CD4-positive, alpha-beta T cell treated with Interleukin-17A for 4 hours (primary cell): ENCODE measurements around the gene FXYD3.
"Not testable (repeated sequence)": the region's sequence is repeated elsewhere in the genome, so short reads cannot be mapped to it uniquely, and the experiment has no call there.

Experiments used
- DNase-seq: peaks from one replicate; pipeline ENCODE4 v3.0.0-alpha.2; 2020; ENCODE audit warnings: mixed read lengths

The FXYD3 gene

DNA sequence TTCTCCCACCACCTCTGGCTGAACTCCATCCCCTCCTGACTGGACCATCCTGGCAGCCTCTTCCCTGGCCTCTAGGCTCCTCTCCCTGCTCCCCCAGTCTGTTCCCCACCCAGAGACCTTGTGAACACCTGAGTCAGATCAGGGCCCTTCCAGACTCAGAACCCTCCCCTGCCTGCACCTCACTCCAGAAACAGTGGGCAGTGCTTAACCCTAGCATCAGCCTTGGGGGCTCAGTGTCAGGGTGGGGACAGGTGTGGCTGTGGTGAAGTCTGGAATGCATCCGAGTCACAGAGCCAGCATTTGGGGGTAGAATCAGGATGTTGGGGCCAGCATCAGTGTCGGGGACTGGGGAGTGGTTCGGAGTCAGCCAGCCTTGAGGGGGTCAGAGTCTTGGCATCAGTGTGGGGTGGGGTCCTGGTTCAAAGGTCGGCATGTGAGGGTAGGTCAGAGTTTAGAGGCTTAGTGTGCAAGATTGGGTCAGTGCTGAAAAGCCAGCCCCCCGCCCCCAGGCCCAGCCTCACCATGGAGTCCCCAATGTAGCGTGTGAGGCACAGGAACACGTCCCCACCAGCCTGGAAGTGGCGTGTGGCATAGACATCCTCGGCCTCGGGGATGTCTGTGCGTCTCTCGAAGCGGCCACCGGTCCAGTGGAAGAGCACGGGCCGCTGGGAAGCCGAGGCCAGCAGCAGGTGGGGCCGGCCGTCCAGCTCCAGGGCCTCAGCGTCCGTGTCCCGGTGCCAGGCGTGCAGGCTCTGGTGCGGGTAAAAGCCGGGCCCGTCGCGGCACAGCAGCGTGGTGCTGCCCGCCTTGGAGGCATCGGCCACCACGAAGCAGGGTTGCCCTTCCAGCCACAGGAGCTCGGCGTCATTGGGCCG is 10.4 kb downstream of the FXYD3 start:
- DNase-seq, result no peak

DNA sequence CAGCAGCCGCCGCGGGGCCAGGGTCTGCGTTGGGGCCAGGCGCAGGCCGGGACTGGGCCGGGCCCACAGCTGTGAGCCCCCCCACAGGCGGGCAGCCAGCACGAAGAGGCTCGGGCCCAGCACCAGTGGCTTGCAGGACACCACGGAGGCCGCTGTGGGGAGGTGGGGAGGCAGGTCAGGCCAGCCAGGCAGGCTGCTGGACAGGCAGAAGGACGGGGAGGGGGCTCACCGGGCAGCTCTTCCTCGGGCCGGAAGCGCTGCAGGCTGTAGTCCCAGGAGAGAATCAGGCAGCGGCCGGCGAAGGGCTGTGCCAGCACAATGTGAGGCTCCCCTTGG is 11.0 kb downstream of the FXYD3 start:
- no peak for DNase-seq

DNA sequence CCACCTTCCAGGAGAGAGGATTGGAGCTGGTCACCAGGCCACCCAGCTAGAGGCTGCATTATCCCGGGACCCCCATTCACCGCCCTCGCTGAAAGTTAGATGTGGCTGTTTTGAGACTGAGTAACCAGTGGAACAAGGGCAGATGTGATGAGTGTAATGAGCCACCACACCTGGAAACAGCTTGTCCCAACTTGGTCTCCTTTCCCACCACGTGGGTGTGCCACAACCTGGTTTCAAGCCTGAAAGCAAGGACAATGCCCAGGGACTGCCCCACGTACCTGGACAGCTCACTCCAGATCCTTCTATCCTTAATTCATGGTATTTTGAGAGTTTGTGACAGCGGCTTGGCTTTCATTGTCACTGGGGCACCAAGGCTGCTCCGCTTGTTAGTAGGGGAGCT is 12.2 kb downstream of the FXYD3 start:
- DNase-seq, result no peak

DNA sequence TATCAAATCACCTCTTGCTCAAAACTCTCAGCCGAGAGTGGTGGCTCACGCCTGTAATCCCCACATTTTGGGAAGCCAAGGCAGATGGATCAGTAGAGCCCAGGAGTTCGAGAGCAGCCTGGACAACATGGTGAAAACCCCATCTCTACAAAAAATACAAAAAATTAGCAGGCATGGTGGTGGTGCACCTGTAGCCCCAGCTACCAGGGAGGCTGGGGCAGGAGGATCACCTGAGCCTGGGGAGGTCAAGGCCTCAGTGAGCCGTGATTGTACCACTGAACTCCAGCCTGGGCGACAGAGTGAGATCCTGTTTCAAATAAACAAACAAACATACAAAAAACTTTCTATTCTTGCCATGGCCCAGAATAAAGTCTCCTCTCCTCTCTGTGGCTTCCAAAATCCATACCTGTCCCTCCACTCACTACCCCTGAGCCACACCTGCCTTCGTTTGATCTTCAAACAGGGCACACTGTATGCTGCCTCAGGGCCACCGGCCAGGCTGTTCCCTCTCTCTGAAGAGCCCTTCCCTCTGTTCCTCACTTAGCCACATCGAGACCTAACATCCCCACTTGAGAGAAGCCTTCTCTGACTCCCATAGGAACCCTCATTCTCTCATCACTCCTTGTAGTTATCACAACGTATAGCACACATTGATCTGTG is 12.9 kb downstream of the FXYD3 start:
- no peak for DNase-seq

DNA sequence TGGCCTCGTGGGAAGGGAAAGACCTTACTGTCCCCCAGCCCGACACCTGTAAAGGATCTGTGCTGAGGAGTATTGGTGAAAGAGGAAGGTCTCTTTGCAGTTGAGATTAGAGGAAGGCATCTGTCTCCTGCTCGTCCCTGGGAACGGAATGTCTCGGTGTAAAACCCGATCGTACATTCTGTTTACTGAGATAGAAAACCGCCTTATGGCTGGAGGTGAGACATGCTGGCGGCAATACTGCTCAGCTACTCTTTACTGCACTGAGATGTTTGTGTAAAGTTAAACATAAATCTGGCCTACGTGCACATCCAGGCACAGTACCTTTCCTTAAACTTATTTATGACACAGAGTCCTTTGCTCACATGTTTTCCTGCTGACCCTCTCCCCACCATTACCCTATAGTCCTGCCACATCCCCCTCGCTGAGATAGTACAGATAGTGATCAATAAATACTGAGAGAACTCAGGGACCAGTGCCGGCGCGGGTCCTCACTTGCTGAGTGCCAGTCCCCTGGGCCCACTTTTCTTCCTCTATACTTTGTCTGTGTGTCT is 14.2 kb downstream of the FXYD3 start:
- DNase-seq, result not testable (repeated sequence)

DNA sequence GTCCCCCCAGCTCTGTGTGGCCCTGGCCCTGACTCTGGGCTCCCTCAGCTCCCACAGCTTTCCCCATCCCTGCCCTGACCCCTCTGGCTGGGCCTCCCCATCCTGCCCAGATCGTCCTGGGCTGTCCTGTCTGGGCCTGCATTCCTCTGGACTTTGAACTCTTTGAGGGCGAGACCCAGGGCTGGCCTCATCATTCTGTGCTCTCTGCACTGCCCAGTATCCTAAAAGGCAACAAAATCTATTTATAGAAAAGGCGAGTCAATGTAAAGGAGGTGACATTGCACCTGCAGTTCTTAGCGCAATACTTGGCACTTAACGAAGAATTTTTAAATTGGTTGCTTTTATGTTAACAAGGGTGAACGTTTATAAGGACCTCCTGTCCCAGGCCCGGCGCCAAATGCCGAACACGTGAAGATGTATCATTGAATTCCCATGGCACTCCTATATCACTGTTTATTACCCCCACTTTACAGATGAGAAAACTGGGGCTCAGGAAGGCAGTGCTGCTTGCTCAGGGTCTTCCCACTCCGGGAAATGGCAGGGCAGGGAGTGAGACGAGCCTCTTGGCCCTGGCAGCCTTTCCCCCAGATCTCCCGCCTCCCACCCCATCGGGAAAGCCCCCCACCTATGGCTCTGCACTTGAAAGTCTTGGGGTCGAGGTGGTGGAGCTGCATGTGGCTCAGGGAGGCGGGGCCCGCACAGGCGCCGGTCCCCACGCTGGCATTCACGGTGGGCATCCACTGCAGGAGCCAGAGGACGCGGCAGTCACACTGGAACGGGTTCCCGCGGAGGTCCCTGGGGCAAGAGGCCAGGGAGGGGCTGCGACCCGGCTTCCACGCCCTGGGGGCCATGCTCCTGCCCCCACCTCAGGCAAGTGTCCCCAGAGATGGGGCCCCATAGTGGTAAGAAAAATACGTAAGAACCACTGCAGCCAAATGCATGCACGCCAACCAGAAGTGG is 15.4 kb downstream of the FXYD3 start:
- no peak for DNase-seq

DNA sequence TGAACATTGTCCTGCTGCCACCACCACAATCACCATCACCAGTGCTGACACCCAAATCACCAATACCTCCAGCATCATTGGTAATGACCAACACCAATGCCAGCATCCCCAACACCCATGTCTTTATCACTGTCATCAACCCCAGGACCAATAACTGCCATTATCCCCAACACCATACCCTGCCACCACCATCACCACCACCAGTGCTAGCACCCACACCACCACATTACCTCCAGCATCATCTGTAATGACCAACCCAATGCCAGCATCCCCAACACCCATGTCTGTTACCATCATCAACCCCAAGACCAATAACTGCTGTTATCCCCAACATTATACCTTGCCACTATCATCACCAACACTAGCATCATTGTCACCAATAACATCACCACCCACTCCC is 16.6 kb downstream of the FXYD3 start:
- no peak for DNase-seq

DNA sequence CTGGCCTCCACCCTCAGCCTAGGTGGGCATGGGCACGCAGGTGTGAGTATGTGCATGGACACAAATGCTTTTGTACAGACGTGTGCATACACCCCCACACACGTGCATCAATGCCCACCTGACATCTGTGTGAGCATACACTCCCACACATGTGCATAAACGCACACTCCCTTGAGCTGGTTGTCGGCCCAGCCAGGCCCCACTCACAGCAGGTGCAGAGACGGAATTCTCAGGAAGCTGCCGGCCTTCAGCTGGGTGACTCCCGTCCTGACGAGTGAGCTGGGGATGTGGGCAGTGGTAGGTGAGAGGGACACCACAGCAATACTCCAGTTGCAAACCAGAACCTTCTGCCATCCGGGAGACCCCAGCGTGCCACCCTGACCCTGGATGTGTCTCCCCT is 18.2 kb downstream of the FXYD3 start:
- DNase-seq, result no peak

DNA sequence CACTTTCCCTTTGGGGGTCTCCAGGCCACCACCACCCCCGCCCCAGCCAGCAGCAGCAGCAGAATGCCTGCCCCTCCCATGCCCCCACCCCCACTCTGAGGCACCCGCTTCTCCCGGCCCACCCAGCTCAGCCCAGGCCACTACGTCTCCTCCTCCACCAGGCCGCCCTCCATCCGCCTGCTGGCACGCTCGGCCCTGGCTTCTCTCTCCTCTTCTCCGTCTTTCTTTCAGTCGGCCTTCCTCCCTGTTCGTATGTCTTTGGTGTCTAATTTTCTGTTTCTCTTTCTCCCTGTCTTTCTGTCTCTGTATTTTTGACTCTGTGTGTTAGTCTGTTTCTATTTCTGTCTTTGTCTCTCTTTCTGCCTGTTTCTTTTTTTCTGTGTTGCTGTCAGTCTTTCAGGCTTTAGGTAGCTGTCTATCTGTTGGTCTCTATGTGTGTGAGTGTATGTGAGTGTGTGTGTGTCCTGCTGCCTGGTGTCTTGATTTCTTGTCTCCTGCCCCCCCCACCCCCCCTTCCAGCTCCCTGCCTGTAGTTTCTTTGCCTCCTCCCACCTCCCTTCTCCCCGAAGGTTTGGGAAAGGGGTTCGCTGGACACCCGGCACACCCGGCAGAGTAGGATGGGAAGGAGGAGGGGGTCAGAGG is 19.1 kb downstream of the FXYD3 start, which contains the start of gene LGI4:
TSS of gene LGI4 (minus strand) at position 459 of the 642 bp plus-strand sequence. CDS start at position 80, 379 bp downstream.
- DNase-seq, result no peak

DNA sequence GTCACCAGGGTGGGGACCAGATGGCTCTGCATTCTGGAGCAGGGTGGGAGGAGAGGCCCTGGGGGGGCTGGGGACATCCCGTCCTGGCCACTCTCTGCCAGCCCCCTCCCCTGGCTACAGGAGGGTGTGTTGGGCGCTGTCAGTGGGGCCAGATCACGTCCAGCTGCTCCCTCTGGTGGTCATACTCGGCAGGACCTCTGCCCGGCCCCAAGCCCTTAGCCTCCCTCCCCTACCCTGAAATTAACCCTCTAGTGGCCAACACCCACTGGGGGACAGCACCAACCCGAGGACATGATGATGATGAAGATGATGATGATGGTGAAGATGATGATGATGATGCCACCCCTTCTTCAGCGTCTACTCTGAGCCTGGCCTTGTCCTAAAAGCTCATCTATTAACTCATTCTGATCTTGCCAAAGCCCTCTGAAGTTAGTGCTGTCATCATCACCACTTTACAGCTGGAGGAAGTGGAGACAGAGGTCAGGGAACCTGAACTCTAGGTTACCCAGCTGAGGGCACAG is 19.8 kb downstream of the FXYD3 start:
- DNase-seq, result peak; percentile 71

DNA sequence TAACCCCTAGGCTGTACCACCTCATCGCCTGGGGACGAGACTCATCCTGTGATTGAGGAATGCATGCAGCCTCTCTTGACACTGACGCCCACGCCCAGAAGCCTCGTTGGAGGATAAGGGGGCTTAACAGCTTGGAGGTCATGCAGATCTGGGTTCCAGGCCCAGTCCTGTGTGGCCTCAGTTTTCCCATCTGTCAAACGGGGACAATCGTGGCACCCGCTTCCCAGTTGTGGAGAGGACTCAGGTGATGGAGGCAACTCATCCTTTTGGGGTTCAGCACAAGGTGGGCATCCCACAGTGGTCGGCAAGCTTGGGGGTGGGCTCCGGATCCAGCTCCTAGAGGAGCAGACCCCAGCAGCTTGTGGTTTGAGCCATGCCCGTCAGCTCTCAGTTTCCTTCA is 20.6 kb downstream of the FXYD3 start:
- DNase-seq, result no peak

DNA sequence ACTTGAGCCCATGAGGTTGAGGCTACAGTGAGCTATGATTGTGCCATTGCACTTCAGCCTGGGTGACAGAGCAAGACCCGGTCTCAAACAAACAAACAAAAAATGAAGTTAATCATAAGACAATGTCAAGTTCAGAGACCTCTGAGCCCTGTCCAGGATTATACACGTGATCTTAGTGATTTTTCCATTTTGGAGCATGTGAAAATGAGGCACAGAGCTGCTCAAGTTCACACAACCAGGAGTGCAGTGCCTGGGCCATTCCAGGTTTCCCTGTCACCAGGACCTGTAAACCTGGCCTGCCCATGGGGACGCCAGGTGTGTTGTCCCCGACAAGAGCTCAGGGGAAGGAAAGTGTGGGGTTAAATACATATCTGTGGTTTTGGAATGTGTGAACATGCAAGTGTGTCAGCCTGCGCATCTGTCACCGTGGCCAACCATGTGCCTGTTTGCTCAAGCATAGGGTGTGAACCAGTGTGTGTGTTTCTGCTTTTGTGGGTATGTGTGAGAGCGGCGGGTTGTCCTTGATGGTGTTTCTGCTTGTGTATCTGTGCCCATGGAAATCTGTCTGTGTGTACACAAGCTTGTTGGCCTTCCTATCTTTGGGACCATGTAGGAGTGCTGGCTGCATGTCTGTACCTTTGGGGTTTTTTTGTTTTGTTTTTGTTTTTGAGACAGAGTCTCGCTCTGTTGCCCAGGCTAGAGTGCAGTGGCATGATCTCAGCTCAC is 21.5 kb downstream of the FXYD3 start:
- DNase-seq, result no peak

DNA sequence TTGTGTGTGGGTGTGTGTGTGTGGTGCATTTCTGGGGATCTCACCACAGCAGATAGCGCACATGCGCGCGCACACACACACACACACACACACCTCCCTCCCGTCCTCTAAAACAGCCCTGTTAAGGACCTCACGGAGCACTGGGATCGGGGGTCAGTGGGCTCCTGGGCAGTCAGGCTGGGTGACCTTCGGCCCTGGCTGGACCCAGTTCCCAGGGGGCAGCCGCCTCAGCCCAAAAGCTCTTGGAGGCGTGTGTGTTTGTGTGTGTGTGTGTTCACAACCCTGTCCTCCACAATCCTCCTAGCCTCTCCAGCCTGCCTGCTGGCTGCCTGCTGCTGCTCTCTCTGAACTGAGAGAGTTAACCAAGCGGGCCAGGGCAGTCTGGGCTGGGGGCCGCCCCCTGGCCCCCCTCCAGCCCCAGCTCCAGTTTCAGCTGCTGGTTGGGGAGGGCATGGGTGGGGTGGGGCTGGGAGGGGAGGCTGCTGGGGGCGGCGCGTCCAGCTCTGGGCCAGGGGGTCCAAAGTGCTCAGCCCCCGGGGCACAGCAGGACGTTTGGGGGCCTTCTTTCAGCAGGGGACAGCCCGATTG is 22.8 kb downstream of the FXYD3 start, which contains the start of gene FXYD1:
TSS of gene FXYD1 (plus strand) at position 520 of the 588 bp plus-strand sequence. CDS start 1,256 bp downstream, outside the sequence.
- DNase-seq, result no peak

DNA sequence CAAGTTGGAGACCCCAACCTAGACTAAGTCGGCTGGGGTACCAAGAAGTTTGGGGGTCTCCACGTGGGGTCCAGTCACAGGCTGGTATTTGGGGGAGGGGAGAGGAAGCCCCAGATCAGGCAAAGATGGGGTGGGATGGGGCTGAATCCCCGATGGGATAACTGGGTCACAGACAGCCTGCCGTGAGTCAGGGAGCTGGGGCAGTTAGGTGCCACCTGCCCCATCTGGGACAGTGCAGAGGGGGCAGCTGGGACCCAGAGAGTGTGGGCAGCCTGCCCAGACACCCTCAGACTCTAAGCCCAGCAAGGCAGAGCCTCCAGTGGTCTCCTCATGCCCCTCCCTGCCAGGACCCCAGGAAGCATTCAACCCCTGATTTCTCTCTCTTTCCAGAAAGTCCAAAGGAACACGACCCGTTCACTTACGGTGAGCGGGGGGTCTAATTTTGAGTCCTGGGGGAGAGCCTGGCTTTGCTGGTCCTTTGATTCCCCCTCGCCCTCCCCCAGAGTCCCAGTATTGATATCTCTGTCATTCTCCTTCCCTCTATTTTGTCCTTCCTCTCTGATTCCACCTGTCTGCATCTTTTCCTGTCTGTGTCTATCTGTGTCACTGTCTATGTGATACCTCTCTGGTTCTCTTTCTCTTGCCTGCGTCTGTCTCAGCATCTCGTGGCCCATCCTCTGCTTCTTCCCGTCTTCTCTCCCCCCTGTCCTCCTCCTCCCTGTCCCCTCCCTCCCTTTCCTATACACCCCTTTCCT is 24.8 kb downstream of the FXYD3 start:
- no peak for DNase-seq

DNA sequence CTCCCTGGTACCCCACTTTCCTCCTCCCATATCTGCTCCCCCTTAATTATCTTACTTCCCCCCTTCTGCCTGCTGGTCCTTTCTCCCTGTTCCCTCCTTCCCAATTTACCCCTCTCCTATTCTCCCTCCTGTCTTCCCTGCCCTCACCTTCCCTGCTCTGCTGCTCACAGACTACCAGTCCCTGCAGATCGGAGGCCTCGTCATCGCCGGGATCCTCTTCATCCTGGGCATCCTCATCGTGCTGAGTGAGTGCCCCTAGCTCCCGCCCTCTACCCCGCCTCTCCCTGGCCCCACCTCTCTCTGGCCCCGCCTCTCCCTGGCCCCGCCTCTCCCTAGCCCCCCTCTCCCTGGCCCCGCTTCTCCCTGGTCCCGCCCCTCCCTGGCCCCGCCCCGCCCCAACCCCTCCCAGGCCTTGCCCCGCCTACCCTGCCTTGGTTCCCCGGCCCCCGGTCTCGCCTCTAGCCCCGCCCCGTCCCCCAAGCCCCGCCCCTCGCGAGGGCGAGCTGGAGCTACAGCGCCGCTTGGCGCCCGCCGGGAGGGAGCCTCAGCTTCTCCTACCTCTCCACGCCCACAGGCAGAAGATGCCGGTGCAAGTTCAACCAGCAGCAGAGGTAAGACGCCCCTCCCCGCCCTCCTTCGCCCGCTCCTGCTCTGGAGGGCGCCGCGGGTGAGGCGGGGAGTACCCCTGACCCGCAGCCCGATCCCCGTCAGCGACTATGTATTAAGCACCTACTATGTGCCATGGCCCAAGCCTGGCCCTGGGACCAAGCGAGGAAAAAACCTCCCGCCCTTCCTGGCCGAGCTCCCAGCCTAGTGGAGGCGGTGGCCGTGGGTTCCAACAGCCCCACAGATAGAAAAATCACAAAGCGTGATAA is 25.6 kb downstream of the FXYD3 start:
- peak; percentile 99 for DNase-seq

DNA sequence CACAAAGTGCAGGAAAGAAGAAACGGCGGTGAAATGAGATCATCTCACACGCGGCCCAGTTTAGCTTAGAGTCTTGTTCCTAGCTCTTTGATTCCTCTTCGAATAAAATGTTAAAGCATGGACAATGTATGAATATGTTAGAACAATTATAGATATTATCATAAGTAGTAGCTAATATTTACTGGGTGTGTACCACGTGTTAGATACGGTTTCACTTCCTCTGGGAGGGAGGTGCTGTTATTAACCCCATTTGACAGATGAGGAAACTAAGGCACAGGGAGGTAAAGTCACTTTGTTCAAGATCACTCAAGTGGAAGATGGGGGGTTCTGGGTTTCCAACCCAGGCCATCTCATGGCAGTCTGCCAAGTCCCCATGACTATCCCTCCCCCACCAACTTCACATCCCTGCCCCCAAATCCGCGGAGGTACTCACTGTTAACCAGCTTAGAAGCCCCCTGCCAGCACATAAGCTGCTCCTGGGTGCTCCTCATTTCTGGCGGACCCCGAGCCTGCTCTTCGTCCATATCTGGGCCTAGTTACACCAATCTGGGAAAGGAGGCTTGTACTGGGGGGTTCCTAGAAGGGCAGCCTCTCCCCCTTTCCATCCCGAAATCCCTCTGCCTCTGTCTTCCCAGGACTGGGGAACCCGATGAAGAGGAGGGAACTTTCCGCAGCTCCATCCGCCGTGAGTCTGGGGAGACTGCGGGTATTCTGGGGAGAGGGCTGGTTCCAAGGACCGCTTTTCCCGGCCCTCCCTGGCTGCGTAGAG is 26.4 kb downstream of the FXYD3 start:
- DNase-seq, result peak; percentile 23

DNA sequence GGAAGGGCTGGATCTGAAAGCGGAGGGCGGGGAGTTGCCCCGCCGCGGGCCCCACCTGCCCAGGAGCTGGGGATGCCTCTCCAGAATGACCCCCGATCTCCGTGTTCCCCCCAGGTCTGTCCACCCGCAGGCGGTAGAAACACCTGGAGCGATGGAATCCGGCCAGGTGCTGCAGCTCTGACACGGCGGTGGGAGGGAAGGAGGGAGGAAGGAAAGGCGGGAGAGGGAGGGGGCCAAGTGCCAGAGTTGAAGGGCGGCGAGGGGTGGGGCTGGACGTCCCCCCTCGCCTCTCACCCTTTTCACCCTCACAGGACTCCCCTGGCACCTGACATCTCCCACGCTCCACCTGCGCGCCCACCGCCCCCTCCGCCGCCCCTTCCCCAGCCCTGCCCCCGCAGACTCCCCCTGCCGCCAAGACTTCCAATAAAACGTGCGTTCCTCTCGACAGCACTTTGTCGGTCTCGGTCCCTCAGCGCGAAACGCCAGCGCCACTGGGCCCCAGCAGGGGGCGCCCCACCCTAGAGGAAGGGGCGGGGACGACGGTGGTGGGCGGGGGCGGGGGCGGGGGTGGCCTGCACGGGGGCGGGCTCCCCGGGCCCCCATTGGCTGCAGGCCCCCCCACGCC is 27.1 kb downstream of the FXYD3 start:
- peak; percentile 82 for DNase-seq
